ENCODE results near the gene KCNJ10. TPM values are rescaled to one million over a fixed set of nuclear protein-coding genes. Genes with fewer than 3 reads are reported as not detected.

KCNJ10 gene
- total RNA-seq (4.9 TPM), polyA plus RNA-seq (ENCODE audit: insufficient read depth, low read depth, low replicate concordance) (57.6 TPM)
- long read RNA-seq, donor 1, full-length matches to known transcripts: 4 of 4 reads
- long read RNA-seq, donor 1, partial matches to known transcripts: 0 of 4 reads
- long read RNA-seq, donor 1, other reads (novel, unspliced or antisense): 0 of 4 reads
- long read RNA-seq, donor 2, full-length matches to known transcripts: 5 of 5 reads
- long read RNA-seq, donor 2, partial matches to known transcripts: 0 of 5 reads
- long read RNA-seq, donor 2, other reads (novel, unspliced or antisense): 0 of 5 reads
- long read RNA-seq, donor 3, full-length matches to known transcripts: 6 of 6 reads
- long read RNA-seq, donor 3, partial matches to known transcripts: 0 of 6 reads
- long read RNA-seq, donor 3, other reads (novel, unspliced or antisense): 0 of 6 reads
- long read RNA-seq, donor 4, full-length matches to known transcripts: 4 of 4 reads
- long read RNA-seq, donor 4, partial matches to known transcripts: 0 of 4 reads
- long read RNA-seq, donor 4, other reads (novel, unspliced or antisense): 0 of 4 reads
- long read RNA-seq, donor 5: 0 reads
- long read RNA-seq, donor 6: 0 reads
- long read RNA-seq, donor 7: 0 reads
- long read RNA-seq, donor 8: 0 reads
- long read RNA-seq, donor 9, full-length matches to known transcripts: 5 of 5 reads
- long read RNA-seq, donor 9, partial matches to known transcripts: 0 of 5 reads
- long read RNA-seq, donor 9, other reads (novel, unspliced or antisense): 0 of 5 reads
- long read RNA-seq, donor 10, full-length matches to known transcripts: 3 of 3 reads
- long read RNA-seq, donor 10, partial matches to known transcripts: 0 of 3 reads
- long read RNA-seq, donor 10, other reads (novel, unspliced or antisense): 0 of 3 reads

- Histone ChIP-seq H3K9ac (ENCODE audit: low read length in 3 of 3) (peak within 1 kb of the TSS in 2 of 3 donors; percentile 57 to 76), H3K27ac (ENCODE audit: low read depth in 2 of 2, low read length in 2 of 2) (peak within 1 kb of the TSS; percentile 26 to 41), H3K4me3 (ENCODE audit: low read length in 3 of 3) (peak within 1 kb of the TSS; percentile 68 to 78 (median 73)), H3K9me3 (ENCODE audit: control insufficient read depth in 2 of 3, insufficient read depth in 1 of 3, low read length in 3 of 3) (no peaks in the 10 kb centered on the region), H3K4me1 (ENCODE audit: control insufficient read depth in 2 of 3, insufficient read depth in 2 of 3, low read depth in 1 of 3, low read length in 3 of 3) (peaks cover 0 to 11% (median 0%) of the 10 kb centered on the region in 3 donors), H3K27me3 (ENCODE audit: control insufficient read depth, insufficient read depth, low read length) (no peaks in the 10 kb centered on the region), H3K36me3 (ENCODE audit: control insufficient read depth in 2 of 3, insufficient read depth in 3 of 3, low read length in 3 of 3) (no peaks in the 10 kb centered on the region)
- FAIRE-seq: no peak
- TF ChIP-seq CTCF (IDR thresholded peaks at IDR 0.05; ENCODE audit: borderline replicate concordance, extremely low read depth, insufficient read depth): no peak
- peak in 2 of 5 donors; percentile 66 to 83 for DNase-seq
- intact Hi-C loops (cut with DNase I): no loop called here
Observed at GRCh38 chr1:160069460-160070231, at the start of gene KCNJ10. Gene KCNJ10, minus strand, starts transcription at chr1:160070160. Its CDS starts 27,628 bp downstream, at chr1:160042532.

- DNase-seq (no peak), FAIRE-seq (no peak)
- no peaks in the 10 kb centered on the region for H3K9me3 ChIP-seq (ENCODE audit: control insufficient read depth in 2 of 3, insufficient read depth in 1 of 3, low read length in 3 of 3)
- H3K27me3 ChIP-seq (ENCODE audit: control insufficient read depth, insufficient read depth, low read length): no peaks in the 10 kb centered on the region
- no peak overlapping the region for H3K4me3 ChIP-seq (ENCODE audit: low read length in 3 of 3)
- intact Hi-C loops (cut with DNase I): no loop called here
- H3K4me1 ChIP-seq (ENCODE audit: control insufficient read depth in 2 of 3, insufficient read depth in 2 of 3, low read depth in 1 of 3, low read length in 3 of 3): no peaks in the 10 kb centered on the region
- no peaks in the 10 kb centered on the region for H3K36me3 ChIP-seq (ENCODE audit: control insufficient read depth in 2 of 3, insufficient read depth in 3 of 3, low read length in 3 of 3)
- no peak overlapping the region for H3K27ac ChIP-seq (ENCODE audit: low read depth in 2 of 2, low read length in 2 of 2)
- no peak overlapping the region for H3K9ac ChIP-seq (ENCODE audit: low read length in 3 of 3)
- no peak for TF ChIP-seq CTCF (IDR thresholded peaks at IDR 0.05; ENCODE audit: borderline replicate concordance, extremely low read depth, insufficient read depth)
Observed at GRCh38 chr1:160118928-160119327, 49.0 kb upstream of the KCNJ10 start.

- Histone ChIP-seq H3K27ac (ENCODE audit: low read depth in 2 of 2, low read length in 2 of 2) (no peak overlapping the region), H3K27me3 (ENCODE audit: control insufficient read depth, insufficient read depth, low read length) (no peaks in the 10 kb centered on the region), H3K9me3 (ENCODE audit: control insufficient read depth in 2 of 3, insufficient read depth in 1 of 3, low read length in 3 of 3) (no peaks in the 10 kb centered on the region), H3K4me3 (ENCODE audit: low read length in 3 of 3) (no peak overlapping the region), H3K36me3 (ENCODE audit: control insufficient read depth in 2 of 3, insufficient read depth in 3 of 3, low read length in 3 of 3) (no peaks in the 10 kb centered on the region), H3K9ac (ENCODE audit: low read length in 3 of 3) (no peak overlapping the region), H3K4me1 (ENCODE audit: control insufficient read depth in 2 of 3, insufficient read depth in 2 of 3, low read depth in 1 of 3, low read length in 3 of 3) (no peaks in the 10 kb centered on the region)
- intact Hi-C loops (cut with DNase I): no loop called here
- peak in 4 of 5 donors; percentile 30 to 70 (median 58) for DNase-seq
- no peak for FAIRE-seq
- no peak for TF ChIP-seq CTCF (IDR thresholded peaks at IDR 0.05; ENCODE audit: borderline replicate concordance, extremely low read depth, insufficient read depth)
Observed at GRCh38 chr1:160117709-160118183, 47.8 kb upstream of the KCNJ10 start.

All from kidney (tissue), 22 donors.